Measurements from ENCODE around the gene SLC26A1.

DNA sequence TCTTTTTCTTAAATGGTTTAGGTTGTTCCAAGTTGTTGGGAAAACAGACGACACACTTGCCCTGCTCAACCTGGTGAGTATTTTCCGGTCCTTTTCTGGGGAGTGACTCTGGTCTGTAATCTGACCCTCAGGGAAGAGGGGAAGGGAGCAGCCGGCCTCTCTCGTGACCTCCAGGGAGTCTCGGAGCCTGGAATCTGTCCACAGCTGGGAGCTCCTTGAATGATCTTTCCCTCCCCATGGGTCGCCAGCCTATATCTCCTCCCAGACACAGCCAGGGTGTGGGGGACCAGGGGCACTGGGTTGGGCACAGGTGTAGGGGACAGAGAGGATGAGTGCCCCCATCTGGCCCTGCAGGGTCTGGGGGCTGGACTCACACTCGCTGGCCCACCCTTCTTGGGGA is 42.0 kb downstream of the SLC26A1 start:
- TF ChIP-seq, protein P1, sequence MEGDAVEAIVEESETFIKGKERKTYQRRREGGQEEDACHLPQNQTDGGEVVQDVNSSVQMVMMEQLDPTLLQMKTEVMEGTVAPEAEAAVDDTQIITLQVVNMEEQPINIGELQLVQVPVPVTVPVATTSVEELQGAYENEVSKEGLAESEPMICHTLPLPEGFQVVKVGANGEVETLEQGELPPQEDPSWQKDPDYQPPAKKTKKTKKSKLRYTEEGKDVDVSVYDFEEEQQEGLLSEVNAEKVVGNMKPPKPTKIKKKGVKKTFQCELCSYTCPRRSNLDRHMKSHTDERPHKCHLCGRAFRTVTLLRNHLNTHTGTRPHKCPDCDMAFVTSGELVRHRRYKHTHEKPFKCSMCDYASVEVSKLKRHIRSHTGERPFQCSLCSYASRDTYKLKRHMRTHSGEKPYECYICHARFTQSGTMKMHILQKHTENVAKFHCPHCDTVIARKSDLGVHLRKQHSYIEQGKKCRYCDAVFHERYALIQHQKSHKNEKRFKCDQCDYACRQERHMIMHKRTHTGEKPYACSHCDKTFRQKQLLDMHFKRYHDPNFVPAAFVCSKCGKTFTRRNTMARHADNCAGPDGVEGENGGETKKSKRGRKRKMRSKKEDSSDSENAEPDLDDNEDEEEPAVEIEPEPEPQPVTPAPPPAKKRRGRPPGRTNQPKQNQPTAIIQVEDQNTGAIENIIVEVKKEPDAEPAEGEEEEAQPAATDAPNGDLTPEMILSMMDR (IDR thresholded peaks at IDR 0.05) = no peak
- no peak for TF ChIP-seq POLR2A (IDR thresholded peaks at IDR 0.05)
